Eye (tissue), 1 donor: ENCODE measurements around the gene TMEM95.
"Not testable (repeated sequence)": the region's sequence is repeated elsewhere in the genome, so short reads cannot be mapped to it uniquely, and the experiment has no call there.

Source experiments
- DNase-seq: peaks from one replicate; pipeline ENCODE4 v3.0.0-alpha.2; 2015

Gene TMEM95

GRCh38 chr17:7323731-7324437 lies 31.1 kb upstream of the TMEM95 start:
- DNase-seq, result peak; percentile 63

GRCh38 chr17:7324438-7324779 lies 30.5 kb upstream of the TMEM95 start:
- no peak for DNase-seq

GRCh38 chr17:7325031-7325528 lies 29.9 kb upstream of the TMEM95 start:
- no peak for DNase-seq

- DNase-seq, result no peak
These were observed 28.8 kb upstream of the TMEM95 start for GRCh38 chr17:7326186-7326585.

- DNase-seq, result no peak
These were observed 27.9 kb upstream of the TMEM95 start for GRCh38 chr17:7327056-7327455.

GRCh38 chr17:7327501-7327900 lies 27.5 kb upstream of the TMEM95 start:
- DNase-seq, result no peak

- no peak for DNase-seq
These were observed 26.9 kb upstream of the TMEM95 start for GRCh38 chr17:7328009-7328408.

GRCh38 chr17:7328840-7329373 lies 26.0 kb upstream of the TMEM95 start, which contains the start of gene NEURL4:
NEURL4 (minus strand) TSS chr17:7329335; CDS start chr17:7329312, 23 bp downstream.
- no peak for DNase-seq

- DNase-seq, result peak; percentile 99
These were observed 25.5 kb upstream of the TMEM95 start for GRCh38 chr17:7329374-7329996.

- peak; percentile 97 for DNase-seq
These were observed 24.8 kb upstream of the TMEM95 start for GRCh38 chr17:7329997-7330637.

GRCh38 chr17:7330638-7331015 lies 24.3 kb upstream of the TMEM95 start:
- DNase-seq, result no peak

GRCh38 chr17:7332111-7332510 lies 22.8 kb upstream of the TMEM95 start:
- no peak for DNase-seq

GRCh38 chr17:7332600-7333069 lies 22.3 kb upstream of the TMEM95 start:
- DNase-seq, result not testable (repeated sequence)

GRCh38 chr17:7334938-7335538 lies 19.9 kb upstream of the TMEM95 start:
- DNase-seq, result no peak

GRCh38 chr17:7335765-7336164 lies 19.2 kb upstream of the TMEM95 start:
- not testable (repeated sequence) for DNase-seq

GRCh38 chr17:7336240-7337175 lies 18.4 kb upstream of the TMEM95 start, which contains the start of gene ACAP1:
ACAP1 (plus strand) TSS chr17:7336529; CDS start chr17:7336735, 206 bp downstream.
- no peak for DNase-seq

- not testable (repeated sequence) for DNase-seq
These were observed 17.4 kb upstream of the TMEM95 start for GRCh38 chr17:7337600-7337999.

GRCh38 chr17:7340179-7340578 lies 14.8 kb upstream of the TMEM95 start:
- DNase-seq, result no peak

GRCh38 chr17:7341842-7342241 lies 13.1 kb upstream of the TMEM95 start:
- DNase-seq, result no peak

- DNase-seq, result no peak
These were observed 11.7 kb upstream of the TMEM95 start for GRCh38 chr17:7343250-7343649.

- no peak for DNase-seq
These were observed 8.0 kb upstream of the TMEM95 start for GRCh38 chr17:7346761-7347614.
